ENCODE measurements around the gene DSC1.
"Not testable (repeated sequence)": the region's sequence is repeated elsewhere in the genome, so short reads cannot be mapped to it uniquely, and the experiment has no call there.

The DSC1 gene, protein sequence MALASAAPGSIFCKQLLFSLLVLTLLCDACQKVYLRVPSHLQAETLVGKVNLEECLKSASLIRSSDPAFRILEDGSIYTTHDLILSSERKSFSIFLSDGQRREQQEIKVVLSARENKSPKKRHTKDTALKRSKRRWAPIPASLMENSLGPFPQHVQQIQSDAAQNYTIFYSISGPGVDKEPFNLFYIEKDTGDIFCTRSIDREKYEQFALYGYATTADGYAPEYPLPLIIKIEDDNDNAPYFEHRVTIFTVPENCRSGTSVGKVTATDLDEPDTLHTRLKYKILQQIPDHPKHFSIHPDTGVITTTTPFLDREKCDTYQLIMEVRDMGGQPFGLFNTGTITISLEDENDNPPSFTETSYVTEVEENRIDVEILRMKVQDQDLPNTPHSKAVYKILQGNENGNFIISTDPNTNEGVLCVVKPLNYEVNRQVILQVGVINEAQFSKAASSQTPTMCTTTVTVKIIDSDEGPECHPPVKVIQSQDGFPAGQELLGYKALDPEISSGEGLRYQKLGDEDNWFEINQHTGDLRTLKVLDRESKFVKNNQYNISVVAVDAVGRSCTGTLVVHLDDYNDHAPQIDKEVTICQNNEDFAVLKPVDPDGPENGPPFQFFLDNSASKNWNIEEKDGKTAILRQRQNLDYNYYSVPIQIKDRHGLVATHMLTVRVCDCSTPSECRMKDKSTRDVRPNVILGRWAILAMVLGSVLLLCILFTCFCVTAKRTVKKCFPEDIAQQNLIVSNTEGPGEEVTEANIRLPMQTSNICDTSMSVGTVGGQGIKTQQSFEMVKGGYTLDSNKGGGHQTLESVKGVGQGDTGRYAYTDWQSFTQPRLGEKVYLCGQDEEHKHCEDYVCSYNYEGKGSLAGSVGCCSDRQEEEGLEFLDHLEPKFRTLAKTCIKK

DNA sequence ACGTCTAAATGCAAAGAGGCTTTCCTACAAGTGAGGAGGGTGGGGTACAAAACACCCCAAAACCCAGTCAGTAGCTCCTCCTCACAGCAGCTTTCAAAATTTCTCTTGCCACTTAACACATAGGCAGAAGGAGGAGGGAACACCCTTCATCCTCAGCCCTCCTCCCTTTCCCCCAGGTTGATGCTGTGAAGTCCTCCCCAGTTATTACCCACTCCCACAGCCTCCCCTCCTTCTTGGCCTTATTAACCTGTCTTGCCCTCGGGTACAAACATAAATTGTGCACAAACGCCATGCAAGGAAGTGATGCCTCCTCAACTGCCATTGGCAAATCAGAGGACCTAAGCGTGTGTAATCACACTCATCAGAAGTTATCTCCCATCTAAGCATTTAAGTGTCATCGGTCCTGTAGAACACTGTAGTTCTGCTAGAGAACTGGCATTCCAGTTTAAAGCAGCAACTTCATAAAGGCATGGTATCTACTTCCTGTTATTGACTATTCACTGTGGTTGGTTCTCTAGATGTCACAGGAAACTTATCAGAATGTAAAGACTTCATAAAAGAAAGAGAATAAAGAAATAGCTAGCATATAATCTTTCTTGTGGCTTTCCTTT is at the start of gene DSC1:
Gene DSC1 (minus strand): TSS at position 32 of the 611 bp plus-strand sequence. CDS start 262 bp downstream, outside the sequence.
- peak in 1 of 2 donors; percentile 0 for DNase-seq

DNA sequence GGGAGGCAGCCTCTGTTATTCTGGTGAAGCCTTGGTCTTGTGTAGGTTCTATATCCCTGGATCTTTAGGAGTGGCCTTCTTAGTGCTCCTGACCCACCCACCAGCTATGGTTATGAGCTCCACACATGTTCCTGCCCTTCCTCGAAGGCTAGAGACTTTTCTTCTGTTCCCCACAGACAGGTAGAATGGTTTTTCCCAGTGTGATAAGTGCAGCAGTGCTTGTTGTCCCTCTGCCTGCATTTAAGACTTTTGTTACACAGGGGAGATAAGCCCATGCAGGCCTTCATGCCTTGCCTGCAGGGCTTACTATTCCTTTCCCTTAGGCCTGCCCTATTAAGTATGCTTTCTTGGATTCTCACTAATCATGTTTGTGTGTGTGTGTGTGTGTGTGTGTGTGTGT is 48.4 kb upstream of the DSC1 start:
- DNase-seq, result no peak

DNA sequence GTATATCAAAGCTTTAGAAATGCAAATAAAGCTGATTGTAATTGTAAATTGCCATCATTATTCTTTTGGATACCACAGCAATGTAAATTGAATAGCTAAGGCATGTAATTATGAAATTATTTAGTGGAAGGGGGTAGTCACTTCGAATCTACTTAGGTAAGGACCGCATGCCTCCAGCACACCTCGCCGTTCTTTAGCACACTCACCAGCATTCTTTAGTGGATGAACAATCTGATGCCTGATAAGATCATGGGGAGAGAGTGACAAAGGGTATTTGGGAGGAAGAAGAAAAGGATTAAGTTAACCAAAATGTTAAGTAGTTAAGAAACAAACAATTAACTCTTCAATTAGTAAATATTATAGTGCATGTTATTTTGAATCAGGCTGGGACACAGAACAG is 46.4 kb upstream of the DSC1 start:
- no peak for DNase-seq

DNA sequence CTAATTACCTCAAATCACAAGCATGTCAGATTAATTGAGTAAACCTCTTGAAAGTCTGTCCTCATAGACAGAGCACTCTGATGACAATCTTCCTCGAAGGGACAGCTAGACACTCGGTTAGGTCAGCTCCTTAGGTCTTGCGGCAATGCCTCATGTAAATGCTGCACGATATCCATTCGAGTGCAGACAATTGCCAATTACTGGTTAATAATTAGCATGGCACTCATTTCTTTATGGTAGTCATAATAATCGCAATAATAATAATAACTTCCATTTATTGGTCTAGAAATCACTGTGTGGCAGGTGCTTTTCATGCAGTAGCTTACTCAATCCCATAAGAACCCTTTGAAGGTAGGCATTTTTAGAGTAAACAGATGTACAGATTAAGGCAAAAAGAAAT is 44.7 kb upstream of the DSC1 start:
- no peak for DNase-seq

DNA sequence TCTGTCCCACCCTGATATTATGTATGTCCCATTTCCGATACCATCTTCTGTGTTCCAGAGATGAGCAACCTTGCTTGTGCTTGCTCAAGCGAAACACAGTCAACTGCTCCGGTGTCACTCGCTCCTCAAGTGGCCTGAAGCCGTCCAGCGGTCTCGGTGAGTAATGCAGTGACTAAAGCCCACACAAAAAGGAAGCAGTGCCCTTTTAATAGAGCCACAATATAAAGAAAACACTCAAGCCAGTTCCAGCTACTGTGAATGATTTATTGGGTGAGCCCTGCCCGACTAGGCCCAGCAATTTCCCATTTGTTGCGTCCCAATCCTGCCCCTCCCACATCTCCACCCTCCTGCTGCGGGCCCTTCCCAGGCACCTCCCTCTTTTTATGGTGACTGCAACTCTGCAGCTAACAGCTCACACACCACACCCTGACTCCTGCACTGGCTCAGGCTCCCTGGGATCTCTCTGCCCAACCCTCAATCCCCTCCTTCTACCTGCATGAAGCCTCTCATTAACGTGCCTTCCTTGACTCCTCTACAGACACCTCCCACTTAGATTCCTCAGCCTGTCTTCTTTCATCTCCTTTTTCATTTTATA is 44.2 kb upstream of the DSC1 start:
- DNase-seq, result peak in 1 of 2 donors; percentile 45

DNA sequence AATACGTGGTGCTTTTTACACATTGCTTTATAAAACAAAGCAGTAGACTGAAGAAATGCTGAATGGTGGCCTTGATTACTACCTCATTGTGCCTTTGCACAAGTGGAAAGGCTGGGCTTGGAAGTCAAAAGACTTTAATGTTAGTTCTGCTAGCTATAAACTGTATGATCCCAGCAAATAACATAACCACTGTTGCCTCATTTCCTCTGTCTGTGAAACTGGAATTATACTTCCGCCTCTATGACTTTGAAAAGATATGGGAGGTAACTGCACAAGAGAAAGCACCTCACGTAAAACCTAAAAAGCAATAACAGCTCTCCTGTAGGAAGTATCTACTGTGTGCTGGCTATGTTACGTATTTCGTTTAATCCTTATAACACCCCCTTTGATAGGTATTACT is 43.4 kb upstream of the DSC1 start:
- no peak for DNase-seq

DNA sequence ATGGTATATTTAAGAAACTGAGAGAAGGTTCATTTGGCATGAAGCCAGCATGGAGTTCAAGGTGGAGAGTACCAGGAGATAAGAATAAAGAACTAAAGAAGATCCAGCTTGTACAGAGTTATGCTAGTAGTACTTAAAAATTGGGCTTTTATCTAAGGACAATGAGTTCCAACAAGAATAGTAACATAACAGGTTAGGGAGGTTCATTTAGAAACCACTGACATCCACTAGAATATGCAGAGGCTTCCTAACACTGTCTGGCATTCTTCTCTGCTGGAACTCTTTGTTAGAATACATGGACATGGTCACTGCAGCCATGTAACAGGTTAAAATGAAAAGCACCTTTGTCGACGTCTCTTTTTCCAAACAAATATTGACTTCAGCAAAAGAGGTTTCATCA is 42.6 kb upstream of the DSC1 start:
- DNase-seq, result no peak

DNA sequence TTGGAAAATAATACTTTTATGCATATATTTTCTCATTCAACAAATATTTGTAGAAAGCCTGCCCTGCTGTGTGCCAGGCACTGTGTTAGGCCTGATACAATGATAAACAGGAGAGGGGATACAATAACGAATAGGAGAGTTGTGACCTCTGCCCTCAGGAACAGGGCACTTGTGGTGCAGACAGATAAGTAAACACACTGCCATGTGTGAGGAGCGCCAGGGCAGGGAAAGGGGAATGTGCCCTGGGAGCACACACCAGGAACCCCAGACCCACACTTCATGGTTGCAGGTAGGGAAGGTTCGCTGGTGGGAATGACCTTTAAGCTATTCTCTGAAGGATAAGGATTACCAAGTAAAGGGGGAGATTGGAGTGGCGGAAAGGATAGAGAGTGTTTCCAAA is 42.2 kb upstream of the DSC1 start:
- DNase-seq, result no peak

DNA sequence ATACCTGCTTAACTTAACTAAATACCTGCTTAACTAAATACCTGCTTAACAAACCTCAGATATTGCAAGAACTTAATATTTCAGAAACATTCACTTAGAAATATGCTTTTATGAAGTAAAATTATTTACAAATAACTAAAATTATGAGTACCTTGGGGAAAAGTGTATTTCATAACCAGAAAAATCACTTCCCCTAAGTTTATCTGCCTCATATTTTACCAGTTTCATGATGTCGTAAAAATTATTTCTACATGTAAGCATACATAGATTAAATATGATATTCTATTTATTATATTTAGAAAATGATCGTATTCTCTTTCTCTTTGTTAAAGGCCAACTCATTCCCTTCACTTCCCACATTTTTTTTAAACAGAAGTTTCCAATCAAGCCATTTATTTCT is 41.5 kb upstream of the DSC1 start:
- no peak for DNase-seq

DNA sequence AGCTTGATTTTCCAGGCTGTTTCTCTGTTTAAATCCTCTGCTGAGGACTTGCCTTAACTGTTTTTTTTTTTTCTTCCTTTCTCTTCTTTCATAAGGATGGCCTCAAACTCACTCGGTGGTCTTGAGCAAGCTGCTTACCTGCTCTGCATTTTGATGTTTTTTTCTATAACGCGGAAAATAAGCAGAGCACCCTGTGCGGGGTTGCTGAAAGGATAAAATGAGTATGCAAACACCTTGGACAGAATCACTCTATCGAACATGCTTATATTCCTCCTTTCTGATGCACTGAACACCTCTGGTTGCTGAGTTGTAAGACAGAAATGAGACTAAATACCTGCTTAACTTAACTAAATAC is 41.1 kb upstream of the DSC1 start:
- DNase-seq, result no peak

DNA sequence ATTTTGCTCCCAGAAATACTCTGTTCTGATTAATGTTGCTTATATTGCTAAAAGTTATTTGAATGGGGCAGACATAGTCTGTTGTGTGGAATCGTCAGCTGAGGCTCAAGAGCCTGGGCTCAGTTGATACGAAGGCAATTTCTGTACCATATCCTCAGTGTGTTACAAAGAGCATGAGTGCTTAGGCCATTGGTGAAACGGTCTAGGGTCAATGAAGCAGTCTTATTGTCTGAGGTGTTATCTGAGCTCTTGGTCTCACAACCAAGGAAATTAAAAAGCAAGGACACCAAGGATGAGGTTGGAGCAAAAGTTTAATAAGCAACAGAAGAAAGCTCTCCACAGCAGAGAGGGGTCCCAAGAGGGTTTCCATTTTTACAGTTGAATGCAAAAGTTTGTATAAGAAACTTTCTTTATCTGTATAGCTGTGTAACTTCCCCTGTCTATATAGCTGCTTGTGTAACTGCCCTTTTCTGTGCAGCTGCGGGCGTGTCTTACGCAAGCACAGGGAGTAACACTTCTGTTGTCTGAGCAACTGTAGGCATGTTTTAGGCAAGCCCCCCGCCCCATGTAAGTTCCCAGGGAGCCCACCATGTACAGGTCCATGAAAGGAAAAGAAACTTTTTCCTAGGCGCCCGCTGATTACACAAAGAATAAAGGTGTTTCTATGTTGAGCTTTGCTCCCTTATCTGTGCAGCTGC is 40.6 kb upstream of the DSC1 start:
- DNase-seq, result peak in 1 of 2 donors; percentile 29

DNA sequence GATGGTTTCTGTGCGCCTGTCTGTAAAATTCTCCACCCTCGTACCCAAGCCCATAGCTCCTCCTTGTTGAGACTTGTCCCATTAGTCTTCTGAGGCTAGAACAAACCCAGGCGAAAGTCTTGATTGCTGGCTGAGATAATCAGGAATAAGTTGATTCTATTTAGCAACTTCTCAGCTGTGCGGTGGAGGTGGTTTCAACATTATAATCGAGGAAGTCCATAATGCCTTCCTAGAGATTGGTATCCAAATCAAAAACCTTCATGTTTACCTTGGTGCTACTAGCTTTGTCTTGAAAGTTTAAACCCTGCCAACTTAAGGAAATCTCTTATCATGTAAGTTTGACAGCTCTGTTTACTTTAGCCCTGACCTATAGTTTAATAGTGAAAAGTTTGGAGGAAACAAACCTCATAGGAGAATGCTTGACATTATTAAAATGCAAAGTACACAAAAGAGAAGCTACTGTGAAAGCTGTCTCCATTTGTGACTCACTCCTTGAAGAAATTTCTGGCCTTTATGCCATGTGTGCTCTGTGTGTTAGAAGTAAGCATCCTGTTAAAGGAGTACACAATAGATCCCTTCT is 36.6 kb upstream of the DSC1 start:
- no peak for DNase-seq

DNA sequence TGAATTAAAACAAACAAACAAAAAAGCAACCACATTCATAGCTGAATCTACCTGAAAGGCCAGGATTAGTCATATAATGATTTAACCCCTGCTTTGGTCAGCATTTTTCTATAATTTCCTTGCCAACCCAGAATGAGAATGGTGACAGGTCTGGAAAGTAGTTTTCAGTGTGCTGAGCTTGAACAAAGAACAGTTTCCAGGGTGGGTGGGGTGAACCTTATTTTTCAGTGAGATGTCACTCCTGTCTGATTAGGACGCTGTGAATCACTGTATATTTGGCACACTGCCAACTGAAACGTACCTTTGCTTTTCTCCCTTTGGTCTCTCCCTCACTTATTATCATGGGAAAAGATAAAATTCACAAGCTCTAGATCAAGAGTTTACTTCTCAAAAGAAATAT is 35.0 kb upstream of the DSC1 start:
- DNase-seq, result no peak

DNA sequence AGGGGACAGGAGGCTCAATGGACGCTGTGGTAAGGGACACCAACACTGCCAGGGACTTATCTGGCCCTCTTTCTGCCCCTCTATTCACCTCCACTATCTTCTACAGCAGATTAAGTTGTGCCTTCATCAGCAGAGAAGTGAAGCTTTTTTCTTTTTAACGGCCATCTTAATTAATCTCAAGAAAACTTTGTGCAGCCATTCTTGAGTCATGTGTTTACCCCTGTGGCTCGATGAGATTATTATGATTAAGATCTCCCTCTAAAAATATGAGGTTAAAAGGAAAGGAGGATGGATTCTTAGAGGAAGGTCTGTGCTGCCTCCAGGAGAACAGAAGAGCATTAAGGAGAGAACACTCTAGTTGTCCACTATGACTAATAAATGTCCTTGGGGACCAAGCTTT is 32.4 kb upstream of the DSC1 start:
- no peak for DNase-seq

DNA sequence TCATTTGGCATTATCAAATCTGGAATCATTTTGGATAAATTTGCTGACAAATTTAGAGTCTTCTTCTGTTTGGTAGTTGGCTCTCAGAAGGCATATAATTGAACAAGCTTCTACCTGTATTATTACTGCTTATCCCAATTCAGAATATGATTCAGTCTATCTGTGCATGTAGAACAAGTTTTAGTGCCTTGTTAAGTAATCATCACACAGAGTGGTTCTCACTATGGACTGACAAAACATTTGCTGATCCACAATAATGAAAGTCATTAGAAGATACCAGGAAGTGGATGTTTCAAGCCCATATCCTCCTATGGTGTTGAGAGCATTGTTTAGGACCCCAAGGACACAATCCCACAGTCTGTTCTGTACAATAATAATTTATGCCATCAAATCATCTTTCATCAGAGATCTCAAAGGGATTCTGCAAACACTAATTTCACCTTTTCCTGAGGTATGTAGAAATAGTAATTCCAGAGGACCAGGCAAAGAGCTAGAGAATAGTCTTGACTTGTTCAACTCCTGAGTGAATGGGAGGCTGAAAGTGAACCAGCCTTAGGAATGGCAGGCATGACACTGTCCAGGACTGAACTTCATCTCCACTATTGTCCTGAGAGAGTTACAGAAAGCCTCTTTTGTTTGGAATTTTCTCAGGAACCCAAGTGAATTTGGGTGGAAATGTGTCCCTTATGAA is 29.6 kb upstream of the DSC1 start:
- no peak for DNase-seq

DNA sequence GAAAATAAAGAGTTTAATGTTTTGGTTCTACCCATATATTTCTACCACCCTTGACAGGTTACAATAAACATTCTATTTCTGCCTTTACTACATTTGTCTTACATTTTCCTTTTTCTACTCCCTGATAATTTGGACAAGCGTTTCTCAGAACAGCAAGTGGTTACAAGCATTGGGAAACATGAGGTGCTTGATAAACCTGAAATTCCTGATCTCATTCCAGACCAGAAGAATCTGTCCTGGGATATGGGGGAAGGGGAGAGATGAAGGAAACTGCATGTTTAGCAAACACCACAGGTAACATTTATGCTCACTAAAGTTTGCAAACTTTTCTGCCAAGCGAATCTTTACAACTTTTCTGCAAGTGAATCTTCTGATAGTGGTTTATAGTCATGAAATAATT is 28.3 kb upstream of the DSC1 start:
- DNase-seq, result no peak

DNA sequence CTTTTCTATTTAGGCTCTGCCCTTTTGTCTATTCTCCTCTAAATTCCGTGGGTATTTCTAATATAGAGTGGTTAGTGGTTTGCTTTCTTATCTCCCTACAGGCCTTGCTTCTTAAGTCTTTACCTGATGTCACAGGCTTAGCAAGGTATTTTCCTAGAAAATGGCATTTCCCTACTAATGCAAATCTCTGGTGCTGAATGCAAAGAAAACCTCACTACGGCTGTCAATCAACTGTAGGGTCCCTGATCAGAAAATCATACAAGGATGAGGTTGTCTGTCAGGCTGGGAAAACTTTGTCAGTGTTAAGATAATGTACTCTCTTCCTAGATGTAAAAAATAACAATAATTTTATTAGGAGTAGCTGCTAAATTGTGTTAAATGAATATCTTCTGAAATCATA is 27.1 kb upstream of the DSC1 start:
- DNase-seq, result no peak

DNA sequence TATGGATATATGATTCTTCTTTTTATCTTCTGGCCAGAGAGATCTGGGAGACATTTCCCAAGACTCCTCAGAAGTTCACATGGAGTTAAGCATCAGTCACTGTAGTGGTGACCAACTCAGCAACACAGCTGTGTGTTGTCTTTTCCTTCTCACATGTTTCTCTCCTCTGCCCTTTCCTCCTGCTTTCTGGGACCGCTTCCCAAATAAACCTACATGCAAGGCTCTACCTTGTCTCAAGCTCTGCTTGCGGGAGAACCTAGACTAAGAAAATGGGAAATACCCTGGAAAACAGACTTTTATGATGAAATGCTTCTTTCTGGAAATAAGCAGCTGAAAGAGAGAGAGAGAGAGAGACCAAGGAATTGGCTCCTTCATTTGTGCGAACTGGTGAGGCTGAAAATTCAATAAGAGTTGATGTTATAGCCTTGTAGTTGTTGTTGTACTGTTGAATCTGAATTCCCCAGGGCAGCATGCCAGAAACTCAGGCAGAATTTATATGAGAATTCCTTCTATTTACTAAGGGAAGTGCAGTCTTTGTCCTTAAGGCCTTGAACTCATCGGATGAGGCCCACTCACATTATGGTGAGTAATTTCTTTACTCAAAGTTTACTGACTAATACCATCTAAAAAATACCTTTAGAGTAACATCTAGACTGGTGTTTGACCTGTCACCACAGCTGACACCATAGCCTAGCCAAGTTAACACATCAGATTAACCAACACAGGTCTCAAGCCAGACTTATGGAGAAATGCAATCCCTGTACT is 22.7 kb upstream of the DSC1 start:
- DNase-seq, result no peak

DNA sequence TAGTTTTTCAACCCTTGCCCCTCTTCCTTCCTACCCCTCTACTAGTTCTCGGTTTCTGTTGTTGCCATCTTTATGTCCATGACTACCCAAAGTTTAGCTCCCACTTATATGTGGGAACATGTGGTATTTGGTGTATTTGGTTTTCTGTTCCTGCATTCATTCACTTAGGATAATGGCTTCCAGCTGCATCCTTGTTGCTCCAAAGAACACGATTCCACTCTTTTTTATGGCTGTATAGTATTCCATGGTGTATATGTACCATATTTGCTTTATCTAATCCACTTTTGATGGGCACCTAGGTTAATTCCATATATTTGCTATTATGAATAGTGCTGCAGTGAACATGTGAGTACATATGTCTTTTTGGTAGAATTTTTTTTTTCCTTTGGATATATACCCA is 20.6 kb upstream of the DSC1 start:
- DNase-seq, result no peak

DNA sequence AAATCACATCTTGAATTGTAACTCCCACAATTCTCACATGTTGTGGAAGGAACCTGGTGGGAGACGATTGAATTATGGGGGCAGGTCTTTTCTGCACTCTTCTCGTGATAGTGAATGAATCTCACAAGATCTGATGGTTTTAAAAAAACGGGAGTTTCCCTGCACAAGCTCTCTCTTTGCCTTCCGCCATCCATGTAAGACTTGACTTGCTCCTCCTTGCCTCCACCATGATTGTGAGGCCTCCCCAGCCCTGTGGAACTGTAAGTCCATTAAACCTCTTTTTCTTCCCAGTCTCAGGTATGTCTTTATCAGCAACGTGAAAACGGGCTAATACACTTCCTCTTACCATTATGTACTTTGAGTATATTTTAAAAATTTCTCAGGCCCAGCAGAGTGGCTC is 14.7 kb upstream of the DSC1 start:
- DNase-seq, result not testable (repeated sequence)

DNA sequence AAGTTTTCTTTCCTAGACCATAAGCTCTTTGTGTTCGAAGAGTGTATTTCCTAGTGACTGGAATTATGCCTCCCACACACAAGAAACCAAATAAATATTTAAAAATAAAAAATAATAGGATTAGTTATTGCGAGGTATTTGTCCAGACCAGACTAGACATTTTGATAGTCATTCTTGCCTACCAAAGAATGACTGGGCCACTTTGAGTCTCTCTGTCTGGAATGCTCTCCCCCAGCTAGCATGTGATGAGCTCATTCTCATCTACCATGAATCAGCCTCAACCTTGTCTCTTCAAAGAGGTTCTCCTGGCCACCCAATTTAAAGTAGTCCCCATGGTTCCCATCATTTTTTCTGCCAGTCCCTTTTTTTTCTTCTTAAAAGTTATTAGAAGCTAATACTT is 13.9 kb upstream of the DSC1 start:
- no peak for DNase-seq
